Fibroblast of skin of right quadriceps (primary cell): ENCODE results near the gene KIF26B.

ENCODE experiments used
- DNase-seq: peaks from one replicate; pipeline ENCODE4 v3.0.0-alpha.2; 2013

Gene KIF26B

GRCh38 chr1:245609354-245610150, 454.8 kb downstream of the KIF26B start:
- no peak for DNase-seq

DNA sequence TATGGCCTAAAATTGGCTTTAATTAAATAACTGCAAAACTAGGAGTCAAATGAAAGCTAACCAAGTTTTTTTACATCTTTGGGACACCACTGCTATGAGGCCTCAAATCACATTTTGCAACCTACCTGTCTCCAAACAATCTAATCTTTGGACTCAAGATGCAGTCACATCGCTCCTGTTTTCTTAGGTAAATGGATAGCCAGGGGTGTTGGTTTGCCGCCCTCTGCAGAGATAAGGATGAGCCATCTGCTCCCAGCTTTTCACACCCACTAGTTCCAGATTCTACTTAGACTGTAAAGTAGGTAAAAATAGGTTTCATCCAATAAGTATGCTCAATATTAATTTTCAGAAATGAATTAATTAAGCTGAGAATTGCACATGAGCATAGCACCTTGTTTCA, 456.5 kb downstream of the KIF26B start:
- DNase-seq = no peak

GRCh38 chr1:245614476-245614875, 459.7 kb downstream of the KIF26B start:
- DNase-seq = no peak

DNA sequence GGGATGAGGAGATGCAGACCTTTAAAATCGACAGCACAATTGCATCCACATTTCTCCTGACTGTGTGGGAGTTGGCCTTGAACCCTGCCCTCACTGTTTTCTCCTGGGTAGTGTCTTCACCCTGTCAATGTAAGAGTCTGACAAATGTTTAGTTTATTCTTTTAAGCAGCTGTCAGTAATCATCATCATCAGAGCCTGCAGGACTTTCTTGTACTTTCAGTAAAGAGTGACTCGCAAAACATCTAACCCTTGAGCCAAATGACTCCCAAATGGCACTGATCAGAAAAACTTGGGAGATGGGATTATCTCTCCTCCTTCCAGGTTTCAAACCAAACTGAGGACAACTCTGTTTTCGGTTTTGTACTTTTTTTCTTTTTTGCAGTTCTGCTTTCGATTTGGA, 460.2 kb downstream of the KIF26B start:
- DNase-seq = peak; percentile 7

GRCh38 chr1:245621589-245621988, 466.8 kb downstream of the KIF26B start:
- no peak for DNase-seq

GRCh38 chr1:245622332-245623014, 467.7 kb downstream of the KIF26B start:
- no peak for DNase-seq

GRCh38 chr1:245641384-245641783, 486.6 kb downstream of the KIF26B start:
- no peak for DNase-seq

GRCh38 chr1:245645406-245645805, 490.6 kb downstream of the KIF26B start:
- DNase-seq = no peak

GRCh38 chr1:245645894-245646293, 491.1 kb downstream of the KIF26B start:
- no peak for DNase-seq

DNA sequence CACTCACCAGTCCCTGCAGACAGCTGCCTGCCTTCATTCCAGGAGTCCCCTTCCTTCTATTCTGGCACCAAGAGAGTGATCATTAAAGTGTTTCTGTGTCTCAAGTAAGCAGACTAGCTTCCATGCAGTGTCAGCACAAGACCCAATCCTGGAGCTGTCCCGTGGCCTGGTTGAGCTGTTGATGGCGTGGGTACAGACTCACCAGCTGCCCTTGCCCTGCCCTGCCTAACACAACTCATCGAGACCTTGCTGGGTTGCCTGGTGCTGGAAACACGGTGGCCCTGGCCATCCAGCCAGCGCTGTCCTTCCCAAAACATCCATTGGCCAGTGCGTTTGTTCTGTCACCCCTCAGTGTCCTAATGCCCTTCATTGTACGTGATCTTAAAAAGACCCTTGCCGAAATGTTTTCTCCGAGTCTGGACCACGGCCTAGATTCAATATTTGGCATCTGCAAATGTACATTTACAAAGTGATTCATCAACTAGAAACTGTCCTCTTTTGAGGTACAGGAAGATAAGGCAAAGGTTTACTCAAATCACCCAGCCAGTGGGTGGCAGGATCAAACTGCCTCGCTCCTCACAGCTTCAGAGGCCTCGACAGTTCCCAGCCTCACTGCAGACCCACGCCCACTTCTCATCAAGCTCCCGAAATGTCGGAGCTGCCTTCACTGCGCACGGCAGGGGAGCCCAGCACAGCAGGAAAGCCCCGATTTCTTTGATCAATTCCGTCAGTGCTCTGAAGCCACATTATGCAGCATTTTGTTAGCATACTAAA, 494.2 kb downstream of the KIF26B start:
- DNase-seq = no peak

DNA sequence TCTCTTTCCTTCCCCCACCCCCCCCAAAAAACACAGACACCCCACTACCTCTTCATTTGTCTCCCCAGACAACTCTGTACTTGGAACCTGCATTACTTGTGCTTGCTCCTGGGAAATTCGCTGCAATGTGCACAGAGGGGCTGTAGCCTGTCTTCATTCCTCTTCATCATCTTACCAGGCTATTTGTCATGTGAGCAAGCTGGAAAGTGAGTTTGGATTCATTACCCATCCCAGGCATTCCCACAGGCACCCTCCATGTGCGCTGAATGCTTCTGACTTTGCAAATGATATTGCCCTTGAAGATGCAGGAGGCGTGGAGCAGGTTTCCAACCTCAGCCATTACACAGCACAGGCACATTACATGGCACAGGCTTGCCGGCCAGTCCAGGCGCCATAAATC, 494.9 kb downstream of the KIF26B start:
- DNase-seq = no peak

GRCh38 chr1:245650441-245650960, 495.7 kb downstream of the KIF26B start:
- no peak for DNase-seq

GRCh38 chr1:245651093-245651492, 496.3 kb downstream of the KIF26B start:
- DNase-seq = no peak

- no peak for DNase-seq
Observed at GRCh38 chr1:245652116-245652515, 497.3 kb downstream of the KIF26B start.

- DNase-seq = no peak
Observed at GRCh38 chr1:245652660-245653427, 498.1 kb downstream of the KIF26B start.

GRCh38 chr1:245654460-245655050, 499.8 kb downstream of the KIF26B start:
- DNase-seq = no peak

GRCh38 chr1:245656189-245656717, 501.5 kb downstream of the KIF26B start:
- DNase-seq = no peak

- no peak for DNase-seq
Observed at GRCh38 chr1:245657371-245657770, 502.6 kb downstream of the KIF26B start.

DNA sequence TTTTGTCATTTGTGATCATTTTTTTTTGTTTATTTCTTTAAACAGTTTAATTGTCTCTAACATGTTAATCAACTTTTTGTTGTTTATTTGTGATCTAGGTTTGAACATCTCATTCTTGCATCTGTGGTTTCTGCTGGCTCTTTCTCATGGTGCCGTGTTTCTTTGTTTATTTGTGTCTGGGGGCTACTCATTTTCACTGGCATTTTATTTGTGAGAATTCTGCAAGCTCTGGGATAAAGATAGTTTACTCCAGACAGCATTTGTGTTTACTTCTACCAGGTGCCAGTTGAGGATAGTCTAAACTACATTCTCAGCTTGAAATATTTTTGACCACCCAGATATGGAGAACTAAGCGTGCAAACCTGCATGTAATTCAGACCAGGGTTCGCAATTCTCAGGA, 508.6 kb downstream of the KIF26B start:
- DNase-seq = no peak

GRCh38 chr1:245663841-245664240, 509.1 kb downstream of the KIF26B start:
- DNase-seq = no peak

DNA sequence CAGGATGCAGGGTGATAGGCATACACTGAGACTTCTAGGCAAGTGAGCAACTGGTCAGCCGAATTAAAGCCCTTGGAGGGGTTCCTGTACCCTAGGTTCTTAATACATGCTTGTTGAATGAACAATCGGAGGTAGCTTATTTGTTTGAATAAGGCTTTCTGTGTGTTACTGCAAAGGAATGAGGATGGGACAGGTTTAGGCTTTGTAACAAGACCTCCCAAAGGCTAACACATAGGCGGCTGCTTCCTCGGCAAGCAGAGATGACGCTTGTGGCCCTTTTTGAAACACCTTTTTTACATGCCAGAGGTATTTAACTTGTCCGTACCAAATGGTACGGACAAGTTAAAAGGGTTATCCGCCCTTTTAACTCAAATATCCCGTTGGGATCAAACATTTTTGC, 511.6 kb downstream of the KIF26B start:
- no peak for DNase-seq

DNA sequence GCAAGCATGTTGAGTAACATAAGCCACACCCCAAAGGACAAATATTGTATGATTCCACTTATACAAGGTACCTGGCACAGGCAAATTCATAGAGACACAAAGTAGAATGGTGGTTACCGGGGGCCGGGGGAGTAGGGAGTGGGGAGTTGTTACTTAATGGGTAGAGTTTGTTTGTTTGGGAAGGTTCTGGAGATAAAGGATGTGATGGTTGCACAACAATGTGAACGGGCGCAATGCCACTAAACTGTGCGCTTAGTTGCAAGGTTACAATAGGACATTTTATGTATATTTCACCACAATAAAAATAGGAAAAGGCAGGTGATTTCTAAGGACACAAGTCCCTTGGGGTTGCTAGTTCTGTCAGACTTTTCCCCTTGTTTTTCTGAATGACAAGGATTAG, 516.6 kb downstream of the KIF26B start:
- no peak for DNase-seq
